HEK293 (cell line): ENCODE measurements around the gene MBNL2.

Experiments used
- BCL11A ChIP-seq: fragments of 450-650 bp; formaldehyde crosslinking; IDR thresholded peaks from 2 replicates; pipeline ENCODE4 v1.5.1; 2016; ENCODE audit warnings: low read depth, missing biosample characterization, missing genetic modification characterization
- GLIS1 ChIP-seq: fragments of 450-650 bp; formaldehyde crosslinking; IDR thresholded peaks from 2 replicates; pipeline ENCODE4 v1.5.1; 2016; ENCODE audit warnings: missing biosample characterization, missing genetic modification characterization
- REST ChIP-seq: fragments of 450-650 bp; formaldehyde crosslinking; IDR thresholded peaks from 2 replicates; pipeline ENCODE4 v1.5.1; 2016; ENCODE audit warnings: missing biosample characterization, missing genetic modification characterization
- TCF7L2 ChIP-seq: IDR thresholded peaks from 2 replicates; pipeline ENCODE4 v1.6.1; 2011; ENCODE audit warnings: low read depth, mild to moderate bottlenecking, inconsistent platforms, low read length, moderate library complexity, borderline replicate concordance
- ZNF174 ChIP-seq: fragments of 450-650 bp; formaldehyde crosslinking; IDR thresholded peaks from 2 replicates; pipeline ENCODE4 v1.5.0; 2017; ENCODE audit warnings: missing biosample characterization, mild to moderate bottlenecking, missing genetic modification characterization
- ZNF266 ChIP-seq: fragments of 450-650 bp; formaldehyde crosslinking; IDR thresholded peaks from 2 replicates; pipeline ENCODE4 v1.5.1; 2016; ENCODE audit warnings: missing biosample characterization, missing genetic modification characterization, low read depth
- ZNF302 ChIP-seq: fragments of 450-650 bp; formaldehyde crosslinking; IDR thresholded peaks from 2 replicates; pipeline ENCODE4 v1.5.1; 2016; ENCODE audit warnings: missing biosample characterization, missing genetic modification characterization, low read depth
- ZNF391 ChIP-seq: fragments of 450-650 bp; formaldehyde crosslinking; IDR thresholded peaks from 2 replicates; pipeline ENCODE4 v1.5.1; 2016; ENCODE audit warnings: low read depth, missing biosample characterization, missing genetic modification characterization, borderline replicate concordance
- ZNF561 ChIP-seq: fragments of 450-650 bp; IDR thresholded peaks from 2 replicates; pipeline ENCODE4 v1.5.1; 2018; ENCODE audit warnings: missing biosample characterization, missing genetic modification characterization, borderline replicate concordance
- ZNF747 ChIP-seq: fragments of 450-650 bp; formaldehyde crosslinking; IDR thresholded peaks from 2 replicates; pipeline ENCODE4 v1.5.1; 2016; ENCODE audit warnings: missing biosample characterization, missing genetic modification characterization
- ZNF837 ChIP-seq: fragments of 450-650 bp; formaldehyde crosslinking; IDR thresholded peaks from 2 replicates; pipeline ENCODE4 v1.5.1; 2016; ENCODE audit warnings: missing biosample characterization, missing genetic modification characterization
- TF ChIP-seq, protein P1 (sequence below): fragments of 450-650 bp; formaldehyde crosslinking; IDR thresholded peaks from 2 replicates; pipeline ENCODE4 v1.5.1; 2016; ENCODE audit warnings: missing biosample characterization, missing genetic modification characterization
- TF ChIP-seq, protein P2 (sequence below): fragments of 450-650 bp; formaldehyde crosslinking; IDR thresholded peaks from 2 replicates; pipeline ENCODE4 v1.5.1; 2016; ENCODE audit warnings: missing biosample characterization, missing genetic modification characterization, low read depth

DNA sequence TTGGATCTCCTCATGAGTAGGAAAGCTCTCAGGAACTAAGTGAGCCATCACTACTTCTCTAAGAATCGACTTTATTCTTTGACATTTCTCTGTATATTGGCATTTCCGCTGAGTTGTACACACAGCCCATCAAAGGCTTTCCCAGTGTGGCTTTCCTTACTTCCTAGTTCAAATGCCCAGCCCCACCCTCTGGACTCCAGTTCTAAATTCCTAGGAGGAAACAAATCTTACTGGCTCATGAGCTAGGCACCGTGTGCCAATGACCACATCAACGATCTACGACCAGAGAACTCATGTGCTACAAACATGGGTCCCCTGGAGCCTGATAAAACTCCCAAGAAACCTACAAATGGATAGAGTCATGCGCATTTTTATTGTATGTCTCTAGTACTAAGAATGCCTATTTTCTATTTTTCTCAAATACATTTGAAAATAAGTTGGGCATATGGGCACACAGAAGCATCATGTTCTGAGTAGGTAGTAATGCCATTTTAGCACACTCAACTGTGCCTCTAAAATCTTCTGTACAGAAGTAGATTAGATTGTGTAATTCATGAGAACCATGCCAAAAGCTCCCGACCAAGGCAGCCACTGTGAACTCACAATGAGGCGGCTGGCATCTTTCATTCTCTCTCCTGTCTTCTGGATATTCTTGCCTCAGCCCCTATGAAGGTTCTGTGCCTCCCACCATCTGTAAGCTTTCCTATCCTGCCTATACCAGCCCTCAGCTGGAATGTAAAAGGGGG is 201.3 kb downstream of the MBNL2 start:
- TF ChIP-seq ZNF391 (tag by site-specific recombination), result no peak
- TF ChIP-seq ZNF174 (tag by site-specific recombination), result no peak
- TF ChIP-seq REST (tag by site-specific recombination), result no peak
- TF ChIP-seq, protein P1, sequence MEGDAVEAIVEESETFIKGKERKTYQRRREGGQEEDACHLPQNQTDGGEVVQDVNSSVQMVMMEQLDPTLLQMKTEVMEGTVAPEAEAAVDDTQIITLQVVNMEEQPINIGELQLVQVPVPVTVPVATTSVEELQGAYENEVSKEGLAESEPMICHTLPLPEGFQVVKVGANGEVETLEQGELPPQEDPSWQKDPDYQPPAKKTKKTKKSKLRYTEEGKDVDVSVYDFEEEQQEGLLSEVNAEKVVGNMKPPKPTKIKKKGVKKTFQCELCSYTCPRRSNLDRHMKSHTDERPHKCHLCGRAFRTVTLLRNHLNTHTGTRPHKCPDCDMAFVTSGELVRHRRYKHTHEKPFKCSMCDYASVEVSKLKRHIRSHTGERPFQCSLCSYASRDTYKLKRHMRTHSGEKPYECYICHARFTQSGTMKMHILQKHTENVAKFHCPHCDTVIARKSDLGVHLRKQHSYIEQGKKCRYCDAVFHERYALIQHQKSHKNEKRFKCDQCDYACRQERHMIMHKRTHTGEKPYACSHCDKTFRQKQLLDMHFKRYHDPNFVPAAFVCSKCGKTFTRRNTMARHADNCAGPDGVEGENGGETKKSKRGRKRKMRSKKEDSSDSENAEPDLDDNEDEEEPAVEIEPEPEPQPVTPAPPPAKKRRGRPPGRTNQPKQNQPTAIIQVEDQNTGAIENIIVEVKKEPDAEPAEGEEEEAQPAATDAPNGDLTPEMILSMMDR (tag by site-specific recombination), result no peak
- TF ChIP-seq BCL11A, result no peak
- no peak for TF ChIP-seq ZNF561 (tag by site-specific recombination)
- TF ChIP-seq, protein P2, sequence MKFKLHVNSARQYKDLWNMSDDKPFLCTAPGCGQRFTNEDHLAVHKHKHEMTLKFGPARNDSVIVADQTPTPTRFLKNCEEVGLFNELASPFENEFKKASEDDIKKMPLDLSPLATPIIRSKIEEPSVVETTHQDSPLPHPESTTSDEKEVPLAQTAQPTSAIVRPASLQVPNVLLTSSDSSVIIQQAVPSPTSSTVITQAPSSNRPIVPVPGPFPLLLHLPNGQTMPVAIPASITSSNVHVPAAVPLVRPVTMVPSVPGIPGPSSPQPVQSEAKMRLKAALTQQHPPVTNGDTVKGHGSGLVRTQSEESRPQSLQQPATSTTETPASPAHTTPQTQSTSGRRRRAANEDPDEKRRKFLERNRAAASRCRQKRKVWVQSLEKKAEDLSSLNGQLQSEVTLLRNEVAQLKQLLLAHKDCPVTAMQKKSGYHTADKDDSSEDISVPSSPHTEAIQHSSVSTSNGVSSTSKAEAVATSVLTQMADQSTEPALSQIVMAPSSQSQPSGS (tag by site-specific recombination), result no peak
- no peak for TF ChIP-seq ZNF266 (tag by site-specific recombination)
- no peak for TF ChIP-seq TCF7L2
- TF ChIP-seq ZNF837, result no peak
- TF ChIP-seq GLIS1 (tag by site-specific recombination), result no peak
- TF ChIP-seq ZNF747 (tag by site-specific recombination), result no peak
- no peak for TF ChIP-seq ZNF302
